GM10266 (cell line): ENCODE measurements around the gene LIMK2.
"Not testable (repeated sequence)": the region's sequence is repeated elsewhere in the genome, so short reads cannot be mapped to it uniquely, and the experiment has no call there.

Experiments used
- DNase-seq: peaks from one replicate; pipeline ENCODE4 v3.0.0; 2012; ENCODE audit errors: extremely low spot score
- TF ChIP-seq, protein P1 (sequence below): IDR thresholded peaks from 2 replicates; pipeline ENCODE4 v1.5.1; 2012; ENCODE audit warnings: mild to moderate bottlenecking, low read depth; ENCODE audit not compliant: control insufficient read depth, insufficient read depth; ENCODE audit errors: missing control alignments

Gene LIMK2

DNA sequence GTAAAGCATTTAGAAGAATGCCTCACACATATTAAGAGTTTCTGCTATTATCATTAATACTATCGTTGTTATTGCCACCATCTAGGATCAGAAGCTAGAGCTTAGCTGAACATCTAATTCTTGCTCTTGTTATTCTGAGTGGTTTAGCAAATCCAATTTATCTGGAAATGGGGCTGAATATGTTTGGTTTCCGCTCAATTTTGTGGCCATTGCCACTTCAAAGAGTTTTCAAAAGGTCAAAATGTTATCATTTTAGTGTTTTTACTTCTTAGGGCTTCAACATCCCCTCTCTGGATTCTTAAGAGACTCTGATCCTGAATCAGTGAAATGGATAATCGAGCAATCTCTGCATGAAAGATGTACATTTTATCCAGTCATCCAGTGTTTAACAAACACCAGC is 90.4 kb downstream of the LIMK2 start:
- TF ChIP-seq, protein P1, sequence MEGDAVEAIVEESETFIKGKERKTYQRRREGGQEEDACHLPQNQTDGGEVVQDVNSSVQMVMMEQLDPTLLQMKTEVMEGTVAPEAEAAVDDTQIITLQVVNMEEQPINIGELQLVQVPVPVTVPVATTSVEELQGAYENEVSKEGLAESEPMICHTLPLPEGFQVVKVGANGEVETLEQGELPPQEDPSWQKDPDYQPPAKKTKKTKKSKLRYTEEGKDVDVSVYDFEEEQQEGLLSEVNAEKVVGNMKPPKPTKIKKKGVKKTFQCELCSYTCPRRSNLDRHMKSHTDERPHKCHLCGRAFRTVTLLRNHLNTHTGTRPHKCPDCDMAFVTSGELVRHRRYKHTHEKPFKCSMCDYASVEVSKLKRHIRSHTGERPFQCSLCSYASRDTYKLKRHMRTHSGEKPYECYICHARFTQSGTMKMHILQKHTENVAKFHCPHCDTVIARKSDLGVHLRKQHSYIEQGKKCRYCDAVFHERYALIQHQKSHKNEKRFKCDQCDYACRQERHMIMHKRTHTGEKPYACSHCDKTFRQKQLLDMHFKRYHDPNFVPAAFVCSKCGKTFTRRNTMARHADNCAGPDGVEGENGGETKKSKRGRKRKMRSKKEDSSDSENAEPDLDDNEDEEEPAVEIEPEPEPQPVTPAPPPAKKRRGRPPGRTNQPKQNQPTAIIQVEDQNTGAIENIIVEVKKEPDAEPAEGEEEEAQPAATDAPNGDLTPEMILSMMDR = no peak
- DNase-seq = no peak

DNA sequence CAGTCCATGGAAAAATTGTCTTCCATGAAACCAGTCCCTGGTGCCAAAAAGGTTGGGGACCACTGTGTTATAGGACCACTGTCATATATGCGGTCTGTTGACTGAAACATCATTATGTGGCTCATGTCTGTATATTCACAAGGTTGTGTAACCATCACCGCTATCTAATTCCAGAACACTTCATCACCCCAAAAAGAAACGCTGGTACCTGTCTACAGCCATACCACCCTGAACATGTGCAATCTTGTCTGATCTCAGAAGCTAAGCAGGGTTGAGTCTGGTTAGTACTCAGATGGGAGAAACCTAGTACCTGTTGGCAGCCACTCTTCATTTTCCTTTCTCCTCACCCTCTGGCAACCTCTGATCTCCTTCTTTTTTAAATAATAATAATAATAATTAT is 93.1 kb downstream of the LIMK2 start:
- TF ChIP-seq, protein P1 = no peak
- DNase-seq = no peak

DNA sequence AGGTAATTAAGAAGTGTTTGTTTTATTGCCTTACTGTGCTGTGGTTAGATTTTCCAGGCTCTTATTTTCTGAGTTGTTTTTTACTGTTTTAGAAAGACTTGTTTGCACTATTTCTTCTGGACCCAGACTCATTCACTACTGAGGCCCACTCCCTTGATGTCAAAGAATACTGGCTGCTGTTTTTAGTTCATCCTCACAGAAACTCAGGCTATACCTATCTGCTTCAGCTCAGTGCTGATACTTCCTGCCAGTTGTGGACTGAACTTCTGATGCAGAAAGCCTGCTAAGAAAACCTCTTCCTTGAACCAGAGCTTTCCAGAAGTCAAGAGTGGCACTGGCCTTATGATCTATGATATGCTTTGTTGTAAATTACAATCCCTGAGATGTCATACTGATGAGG is 96.1 kb downstream of the LIMK2 start:
- no peak for DNase-seq
- TF ChIP-seq, protein P1 = no peak

DNA sequence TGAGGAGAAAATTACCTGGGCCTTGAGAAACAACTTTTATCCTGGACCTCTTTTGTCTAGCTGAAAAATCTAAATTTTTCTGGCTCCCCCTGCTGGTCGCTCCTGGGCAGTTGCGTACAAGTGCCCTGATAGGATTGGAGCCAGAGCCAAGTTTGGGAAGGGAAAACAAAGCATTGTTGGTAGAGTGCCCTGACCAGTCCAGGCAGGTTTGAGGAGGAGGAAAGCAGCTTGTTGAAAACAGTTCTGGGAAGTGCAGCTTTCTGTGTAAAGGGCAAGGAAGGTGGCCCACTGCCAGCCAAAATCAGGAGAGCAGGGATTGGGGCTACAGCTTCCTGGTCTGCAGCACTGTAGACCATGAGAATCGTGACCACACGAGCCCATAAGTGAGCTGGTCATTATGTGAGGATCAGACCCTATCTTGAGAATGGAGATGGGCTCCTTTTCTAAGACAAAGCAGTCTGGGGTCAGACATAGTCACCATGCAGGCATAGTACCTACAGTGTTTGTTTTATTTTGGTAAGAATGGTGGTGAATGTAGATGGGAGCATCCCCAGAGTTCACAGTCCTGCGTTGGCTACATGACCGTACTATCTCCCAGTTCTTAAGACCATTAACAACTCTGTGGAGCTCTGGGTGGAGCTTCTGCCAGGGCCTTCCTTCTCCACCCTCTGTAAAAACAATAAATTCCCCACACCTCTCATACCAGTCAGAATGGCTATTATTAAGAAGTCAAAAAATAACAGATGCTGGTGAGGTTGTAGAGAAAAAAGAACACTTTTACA is 101.5 kb downstream of the LIMK2 start:
- TF ChIP-seq, protein P1 = peak; percentile 87
- peak; percentile 44 for DNase-seq

DNA sequence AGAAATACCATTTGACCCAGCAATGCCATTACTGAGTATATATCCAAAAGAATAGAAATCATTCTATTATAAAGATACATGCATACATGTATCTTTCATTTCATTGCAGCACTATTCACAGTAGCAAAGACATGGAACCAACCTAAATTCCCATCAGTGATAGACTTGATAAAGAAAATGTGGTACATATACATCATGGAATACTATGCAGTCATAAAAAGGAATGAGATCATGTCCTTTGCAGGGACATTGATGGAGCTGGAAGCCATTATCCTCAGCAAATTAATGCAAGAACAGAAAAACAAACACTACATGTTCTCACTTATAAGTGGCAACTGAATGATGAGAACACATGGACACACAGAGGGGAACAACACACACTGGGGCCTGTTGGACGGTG is 102.1 kb downstream of the LIMK2 start:
- DNase-seq = not testable (repeated sequence)

DNA sequence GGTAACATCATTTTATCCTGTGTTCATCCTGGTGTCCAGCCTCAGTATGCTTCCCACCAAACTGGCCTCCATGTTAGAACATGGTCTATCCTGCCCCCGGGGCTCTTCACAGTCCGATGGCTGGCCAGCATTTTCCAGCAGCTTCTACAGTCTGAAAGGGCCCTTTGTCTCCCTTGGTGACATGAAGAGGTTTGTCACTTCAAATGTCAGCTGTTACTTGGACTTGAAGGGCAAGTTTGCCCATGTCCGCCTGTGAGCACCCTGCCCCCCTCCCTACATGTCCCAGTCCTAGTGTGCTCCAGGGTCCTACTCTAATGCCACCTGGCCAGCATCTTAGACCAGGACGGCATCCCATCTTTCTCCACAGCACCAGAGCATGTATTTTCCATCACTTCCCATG is 109.3 kb downstream of the LIMK2 start:
- no peak for DNase-seq
- TF ChIP-seq, protein P1 = no peak

DNA sequence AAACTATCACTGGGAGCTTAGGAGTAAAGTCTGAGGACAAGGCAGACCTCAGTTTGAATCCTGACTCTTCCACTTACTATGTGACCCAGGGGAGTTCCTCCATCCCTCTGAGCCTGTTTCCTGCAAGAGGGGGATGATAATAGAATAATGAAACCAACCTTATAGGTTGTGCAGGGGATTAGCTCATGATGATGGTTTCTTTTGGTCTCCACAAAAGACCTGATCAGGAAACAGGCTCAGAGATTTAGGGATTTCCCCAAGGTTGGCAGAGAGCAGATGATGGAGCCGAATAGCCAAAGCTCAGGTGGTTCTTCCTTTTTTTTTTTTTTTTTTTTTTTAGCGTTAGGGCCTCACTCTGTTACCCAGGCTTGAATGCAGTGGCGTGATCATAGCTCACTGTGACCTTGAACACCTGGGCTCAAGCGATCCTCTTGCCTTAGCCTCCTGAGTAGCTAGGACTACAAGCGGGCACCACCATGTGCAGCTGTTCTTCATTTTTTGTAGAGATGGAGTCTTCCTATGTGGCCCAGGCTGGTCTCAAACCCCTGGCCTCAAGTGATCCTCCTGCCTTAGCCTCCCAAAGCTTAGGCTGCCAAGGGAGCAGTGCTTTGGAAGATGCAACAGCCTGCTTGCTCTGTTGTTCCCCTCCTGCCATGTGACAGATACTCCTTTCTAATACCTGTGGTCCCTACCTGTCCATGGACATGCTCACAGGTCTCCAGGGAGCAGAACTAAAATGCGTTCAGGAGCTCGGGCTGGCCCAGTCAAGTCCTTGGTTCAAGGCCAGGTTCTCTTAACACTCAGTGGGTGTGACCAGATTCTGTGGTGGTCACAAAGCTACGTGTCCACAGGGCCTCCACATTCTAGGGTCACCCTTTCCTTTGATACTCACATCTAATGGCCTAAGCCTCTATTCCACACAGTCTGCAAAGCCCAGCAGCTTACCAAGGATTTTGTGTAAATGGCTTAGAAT is 111.8 kb downstream of the LIMK2 start:
- TF ChIP-seq, protein P1 = no peak
- no peak for DNase-seq
